CD4-positive, alpha-beta T cell treated with Interleukin-4 for 4 hours (primary cell): ENCODE measurements around the gene MYO6.
"Not testable (repeated sequence)": the region's sequence is repeated elsewhere in the genome, so short reads cannot be mapped to it uniquely, and the experiment has no call there.

Experiments used
- DNase-seq: peaks from one replicate; pipeline ENCODE4 v3.0.0-alpha.2; 2020

Gene MYO6

GRCh38 chr6:75748743-75749538 lies at the start of gene MYO6:
Gene MYO6 (plus strand): TSS chr6:75749239. CDS start chr6:75817548, 68,309 bp downstream.
- DNase-seq, result peak; percentile 12

DNA sequence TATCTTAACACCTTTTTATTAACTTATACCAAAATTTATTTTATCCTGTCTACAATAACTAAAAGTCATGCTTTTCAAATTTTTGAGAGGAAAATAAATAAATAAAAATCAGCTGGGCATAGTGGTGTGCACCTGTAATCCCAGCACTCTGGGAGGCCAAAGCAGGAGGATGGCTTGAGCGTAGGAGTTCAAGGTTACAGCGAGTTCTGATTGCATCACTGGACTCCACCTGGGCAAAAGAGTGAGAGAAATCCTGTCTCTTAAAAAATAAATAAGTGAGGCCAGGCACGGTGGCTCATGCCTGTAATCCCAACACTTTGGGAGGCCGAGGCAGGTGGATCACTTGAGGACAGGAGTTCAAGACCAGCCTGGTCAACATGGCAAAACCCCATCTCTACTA lies 40.7 kb upstream of the MYO6 start:
- DNase-seq, result not testable (repeated sequence)

DNA sequence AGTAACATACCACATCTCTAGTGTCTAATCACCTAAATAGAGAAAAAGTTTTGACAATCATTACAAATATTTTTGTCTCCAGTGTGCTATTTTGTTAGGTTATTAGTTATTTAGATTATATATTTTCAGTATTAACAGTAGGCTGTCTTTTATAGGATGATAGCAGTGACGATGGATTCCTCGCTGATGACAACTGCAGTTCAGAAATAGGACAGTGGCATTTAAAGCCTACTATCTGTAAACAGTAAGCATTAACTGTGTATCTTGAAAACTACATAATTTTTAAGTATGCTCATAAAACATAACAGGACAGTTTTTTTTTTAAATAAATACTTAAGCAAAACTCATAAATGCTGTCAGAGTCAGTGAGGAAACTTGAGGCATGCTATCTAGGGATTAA lies 37.9 kb upstream of the MYO6 start:
- DNase-seq, result no peak

DNA sequence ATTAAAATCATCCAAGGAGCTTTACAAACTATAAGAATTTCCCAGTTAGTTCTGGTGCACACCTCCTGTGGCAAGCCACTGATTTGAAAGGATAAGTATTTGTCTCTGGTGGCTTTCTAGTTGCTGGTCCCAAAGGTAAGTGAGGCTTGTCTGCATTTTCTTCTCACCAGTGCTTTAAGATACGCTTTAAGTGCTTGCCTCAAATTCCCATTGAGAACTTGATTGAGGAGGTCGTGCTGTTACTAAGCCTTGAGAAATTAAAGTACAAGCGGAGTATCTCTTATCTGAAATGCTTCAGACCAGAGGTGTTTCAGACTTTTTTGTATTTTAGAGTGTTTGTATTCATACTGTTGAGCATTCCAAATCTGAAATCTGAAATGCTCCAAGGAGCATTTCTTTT lies 29.9 kb upstream of the MYO6 start:
- DNase-seq, result no peak

GRCh38 chr6:75723382-75723781 lies 25.7 kb upstream of the MYO6 start:
- no peak for DNase-seq

- DNase-seq, result no peak
Observed at GRCh38 chr6:75727206-75727605, 21.8 kb upstream of the MYO6 start.

DNA sequence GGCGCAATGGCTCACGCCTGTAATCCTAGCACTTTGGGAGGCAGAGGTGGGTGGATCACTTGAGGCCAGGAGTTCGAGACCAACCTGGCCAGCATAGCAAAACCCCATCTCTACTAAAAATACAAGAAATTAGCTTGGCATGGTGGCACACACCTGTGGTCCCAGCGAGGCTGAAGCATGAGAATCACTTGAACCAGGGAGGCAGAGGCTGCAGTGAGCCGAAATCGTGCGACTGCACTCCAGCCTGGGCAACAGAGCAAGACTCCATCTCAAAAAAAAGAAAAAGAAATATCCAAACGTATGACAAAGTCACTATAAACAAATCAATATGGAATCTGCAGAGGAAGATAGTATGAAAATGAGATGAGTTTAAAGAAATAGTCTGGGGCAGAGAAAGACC lies 18.0 kb upstream of the MYO6 start:
- DNase-seq, result not testable (repeated sequence)

GRCh38 chr6:75735491-75736186 lies 13.4 kb upstream of the MYO6 start:
- no peak for DNase-seq

GRCh38 chr6:75743971-75744370 lies 5.1 kb upstream of the MYO6 start:
- DNase-seq, result no peak

DNA sequence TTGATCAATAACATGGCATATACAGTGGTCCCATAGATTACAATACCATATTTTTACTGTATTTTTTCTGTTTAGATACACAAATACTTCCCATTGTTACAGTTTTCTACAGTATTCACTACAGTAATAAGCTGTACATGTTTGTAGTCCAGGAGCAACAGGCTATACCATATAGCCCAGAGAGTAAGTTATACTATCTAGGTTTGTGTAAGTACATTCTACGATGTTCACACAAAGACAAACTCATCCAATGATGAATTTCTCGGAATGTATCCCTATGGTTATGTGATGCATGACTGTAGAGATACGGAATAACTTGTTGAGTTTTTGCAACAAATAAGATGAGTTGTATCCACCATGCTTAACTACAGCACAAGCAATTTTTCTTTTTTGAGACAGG lies 3.6 kb upstream of the MYO6 start:
- no peak for DNase-seq

GRCh38 chr6:75746221-75746620 lies 2.8 kb upstream of the MYO6 start:
- no peak for DNase-seq

DNA sequence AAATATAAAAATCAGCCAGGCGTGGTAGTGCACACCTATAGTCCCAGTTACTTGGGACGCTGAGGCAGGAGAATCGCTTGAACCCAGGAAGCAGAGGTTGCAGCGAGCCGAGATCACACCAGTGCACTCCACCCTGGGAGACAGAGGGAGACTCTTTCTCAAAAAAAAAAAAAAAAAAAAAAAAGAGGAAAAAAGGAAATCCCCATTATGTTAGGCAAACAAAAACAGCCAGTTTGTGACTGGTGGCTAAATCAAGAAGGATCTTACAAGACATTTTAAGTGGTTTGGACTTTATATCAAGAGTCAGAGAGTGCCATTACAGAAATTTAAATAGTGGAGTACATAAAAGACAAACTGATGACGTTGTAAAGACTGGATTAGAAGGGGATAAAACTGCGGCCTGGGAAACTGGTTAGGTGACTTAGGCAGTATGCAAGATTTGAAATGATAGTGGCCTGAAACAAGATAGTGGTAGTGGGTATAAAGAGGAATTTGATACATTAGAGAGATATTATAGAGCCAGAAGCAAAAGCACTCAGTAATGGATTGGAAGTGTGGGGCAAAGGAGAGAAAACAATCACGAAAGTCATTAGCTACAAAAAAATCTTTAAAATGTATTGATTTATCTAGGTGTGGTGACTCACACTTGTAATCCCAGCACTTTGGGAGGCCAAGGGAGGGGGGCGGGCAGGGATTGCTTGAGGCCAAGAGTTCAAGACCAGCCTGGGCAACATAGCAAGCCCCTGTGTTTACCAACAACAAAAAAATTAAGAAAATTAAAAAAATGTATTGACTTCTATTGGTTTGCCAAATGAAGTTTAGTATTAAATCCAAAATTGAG lies 1.7 kb upstream of the MYO6 start:
- DNase-seq, result no peak

- DNase-seq, result no peak
Observed at GRCh38 chr6:75748003-75748742, 866 bp upstream of the MYO6 start.

GRCh38 chr6:75751443-75751842 lies 2.4 kb downstream of the MYO6 start:
- no peak for DNase-seq

GRCh38 chr6:75752365-75752764 lies 3.3 kb downstream of the MYO6 start:
- DNase-seq, result no peak

GRCh38 chr6:75755704-75756103 lies 6.7 kb downstream of the MYO6 start:
- DNase-seq, result no peak

GRCh38 chr6:75757295-75757694 lies 8.3 kb downstream of the MYO6 start:
- no peak for DNase-seq

DNA sequence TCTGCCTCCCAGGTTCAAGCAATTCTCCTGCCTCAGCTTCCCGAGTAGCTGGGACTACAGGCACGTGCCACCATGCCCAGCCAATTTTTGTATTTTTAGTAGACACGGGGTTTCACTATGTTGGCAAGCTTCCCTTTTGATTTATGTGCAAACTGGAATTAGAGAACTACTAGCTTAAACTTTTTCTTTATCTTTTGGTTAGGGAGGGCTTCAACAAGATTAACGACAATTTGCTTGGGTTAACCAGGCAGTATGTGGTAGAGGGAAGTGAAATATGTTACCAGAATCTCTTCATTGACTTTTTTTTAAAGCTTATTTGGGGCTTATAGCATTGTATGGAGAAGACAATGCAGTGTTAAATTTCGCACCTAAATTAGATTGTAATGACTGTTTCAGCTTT lies 9.0 kb downstream of the MYO6 start:
- no peak for DNase-seq

GRCh38 chr6:75759207-75759606 lies 10.2 kb downstream of the MYO6 start:
- no peak for DNase-seq

- DNase-seq, result no peak
Observed at GRCh38 chr6:75760320-75760719, 11.3 kb downstream of the MYO6 start.

- no peak for DNase-seq
Observed at GRCh38 chr6:75761489-75761888, 12.4 kb downstream of the MYO6 start.

DNA sequence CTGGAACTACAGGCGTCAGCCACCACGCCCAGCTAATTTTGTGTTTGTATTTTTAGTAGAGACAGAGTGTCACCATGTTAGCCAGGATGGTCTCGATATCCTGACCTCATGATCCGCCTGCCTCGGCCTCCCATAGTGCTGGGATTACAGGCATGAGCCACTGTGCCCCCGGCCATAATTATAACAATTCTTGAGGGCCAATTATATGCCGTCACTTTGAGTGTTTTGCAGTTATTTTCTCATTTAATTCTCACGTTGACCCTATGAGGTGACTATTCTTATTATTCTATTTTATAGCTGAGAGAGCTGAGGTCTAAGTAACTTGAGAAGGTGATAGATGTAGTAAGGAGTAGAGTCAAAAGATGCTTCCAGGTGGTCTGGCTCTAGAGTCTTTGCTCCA lies 13.0 kb downstream of the MYO6 start:
- no peak for DNase-seq

DNA sequence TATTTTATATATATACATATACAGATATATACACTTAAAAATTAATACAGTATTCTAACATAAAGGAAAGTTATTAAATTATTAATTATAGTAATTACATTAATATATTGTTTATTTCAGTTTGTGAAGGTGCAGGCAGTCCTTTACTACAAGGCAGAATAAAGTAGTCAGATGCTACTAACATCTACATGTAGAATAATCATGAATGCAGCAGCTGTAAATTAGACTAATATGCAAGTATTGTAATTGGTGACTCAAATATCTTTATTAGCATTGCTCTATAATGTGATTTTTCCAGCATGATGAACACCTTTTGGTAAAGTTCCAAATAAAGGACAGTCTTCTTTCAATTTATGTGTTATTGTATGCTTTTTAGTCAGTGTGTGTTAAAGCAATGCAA lies 17.3 kb downstream of the MYO6 start:
- no peak for DNase-seq
